ENCODE data around the gene ANKS4B.

ANKS4B gene

DNA sequence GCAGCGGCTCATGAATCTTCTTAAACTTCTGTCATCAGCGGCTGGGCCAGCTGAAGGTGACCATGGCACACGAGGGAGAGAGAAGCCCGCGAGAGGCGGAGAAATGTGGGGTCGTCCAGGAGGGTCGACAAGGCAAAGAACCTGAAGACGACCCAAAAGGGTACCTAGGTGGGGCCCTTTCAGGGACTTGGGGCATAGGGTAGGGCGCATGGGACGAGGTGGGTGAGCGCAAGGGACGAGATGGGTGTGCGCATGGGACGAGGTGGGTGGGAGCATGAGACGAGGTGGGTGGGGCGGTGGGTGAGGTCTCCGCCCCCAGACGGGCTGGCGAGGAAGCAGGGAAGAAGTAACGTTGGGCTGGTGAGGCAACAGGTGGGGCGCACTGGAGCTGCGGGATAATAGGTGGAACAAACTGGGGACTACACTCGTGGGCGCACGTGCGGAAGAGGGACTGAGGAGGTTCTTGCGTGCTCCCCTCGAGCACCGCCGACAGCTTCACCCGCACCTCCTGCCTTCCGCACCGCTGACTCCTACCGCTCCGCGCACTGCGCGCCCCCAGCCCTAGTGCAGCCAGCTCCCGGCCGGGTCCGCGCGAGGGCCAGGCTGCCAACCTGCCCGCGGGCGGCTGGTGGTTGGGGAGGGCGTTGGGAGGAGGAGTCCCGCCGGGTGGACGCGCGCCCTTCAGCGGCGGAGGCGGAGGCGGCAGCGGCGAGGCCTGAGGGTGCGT, 67.8 kb downstream of the ANKS4B start:
- peak; percentile 64 to 84 (median 71) for DNase-seq

DNA sequence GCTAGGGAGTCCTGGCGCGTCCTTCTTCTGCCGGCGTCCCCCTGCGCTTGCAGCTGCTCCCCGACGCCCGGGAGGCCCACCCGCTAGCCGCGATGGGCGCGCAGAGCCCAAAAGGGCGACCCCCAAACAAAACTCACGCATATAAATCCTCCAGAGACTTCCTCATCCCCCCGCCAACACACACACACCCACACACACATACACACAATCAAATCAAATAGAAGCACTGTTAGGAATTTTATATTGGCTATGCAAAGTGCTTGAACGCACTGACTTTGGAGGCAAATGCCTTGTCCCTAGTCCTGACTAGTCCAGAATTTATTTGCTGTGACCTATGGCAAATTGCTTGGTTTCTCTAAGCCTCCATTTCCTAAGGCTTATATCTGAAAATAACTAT, 68.4 kb downstream of the ANKS4B start:
- no peak for DNase-seq

DNA sequence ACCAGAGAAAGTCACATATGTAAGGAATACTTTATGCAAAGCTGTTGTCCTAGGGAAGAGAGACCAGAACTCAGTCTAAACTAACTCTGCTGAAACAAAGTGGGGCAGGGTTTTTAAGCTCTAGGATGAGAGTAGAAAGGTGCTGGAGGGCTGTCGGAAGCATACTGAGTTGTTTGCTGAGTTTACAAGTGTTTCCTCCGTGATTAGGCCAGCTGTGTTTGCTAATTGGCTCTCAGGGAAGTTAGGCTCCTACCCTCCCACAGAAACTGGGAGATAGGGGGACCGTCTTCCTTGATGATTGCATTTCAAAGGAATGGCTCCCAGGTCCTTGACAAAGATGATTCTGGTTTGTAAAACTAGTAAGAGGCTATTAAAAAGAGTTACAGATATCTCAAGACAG, 69.0 kb downstream of the ANKS4B start:
- peak; percentile 24 to 32 (median 30) for DNase-seq

DNA sequence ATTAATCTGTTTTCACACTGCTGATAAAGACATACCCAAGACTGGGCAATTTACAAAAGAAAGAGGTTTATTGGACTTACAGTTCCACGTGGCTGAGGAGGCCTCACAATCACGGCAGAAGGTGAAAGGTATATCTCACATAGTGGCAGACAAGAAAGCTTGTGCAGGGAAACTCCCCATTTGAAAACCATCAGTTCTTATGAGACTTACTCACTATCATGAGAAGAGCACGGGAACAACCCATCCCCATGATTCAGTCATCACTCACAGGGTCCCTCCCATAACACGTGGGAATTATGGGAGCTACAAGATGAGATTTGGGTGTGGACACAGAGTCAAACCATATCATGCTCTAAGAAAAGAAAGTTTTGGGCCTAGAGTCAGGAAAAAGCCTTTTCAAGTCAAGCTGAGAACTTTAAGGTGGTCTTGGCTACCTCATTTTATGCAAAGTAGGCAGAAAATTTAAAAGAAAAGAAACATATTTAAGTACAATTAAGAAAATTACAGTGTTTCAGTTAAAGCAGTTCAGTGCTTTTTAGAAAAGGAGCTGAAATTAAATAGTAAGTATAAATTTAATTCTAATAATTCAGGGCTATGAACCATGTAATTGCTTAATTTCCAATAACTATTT, 69.5 kb downstream of the ANKS4B start:
- DNase-seq, result peak; percentile 86 to 91 (median 90)

Measured in suppressor macrophage treated with lipopolysaccharide for 1 hour (primary cell).